Ovary (tissue), 9 donors: ENCODE measurements around the gene CDC40. TPM values are rescaled to one million over a fixed set of nuclear protein-coding genes. Genes with fewer than 3 reads are reported as not detected.

Experiments used
- DNase-seq, 5 donors: peaks; one replicate each; pipeline ENCODE4 v3.0.0-alpha.2; 2019 to 2020
- H3K27ac ChIP-seq, 2 donors: fragments of 200-600 bp; one replicate each; pipeline versions ENCODE4 v1.5.1 to v1.8.0; 2019 to 2022
- H3K27me3 ChIP-seq: fragments of 200-600 bp; one replicate; pipeline ENCODE4 v1.8.0; 2022
- H3K36me3 ChIP-seq: fragments of 200-600 bp; sonication (generic); one replicate; pipeline ENCODE4 v1.5.1; 2019
- H3K4me1 ChIP-seq: one replicate; pipeline ENCODE4 v1.8.1; 2013; ENCODE audit warnings: mild to moderate bottlenecking, moderate library complexity; ENCODE audit not compliant: insufficient read depth
- H3K4me3 ChIP-seq: fragments of 200-600 bp; sonication (generic); one replicate; pipeline ENCODE4 v1.5.1; 2017
- H3K9me3 ChIP-seq, 2 donors: fragments of 200-600 bp in 1 of 2; sonication (generic) in 1 of 2; one replicate each; pipeline versions ENCODE4 v1.5.1 to v1.8.1; 2013 to 2019; ENCODE audit warnings: mild to moderate bottlenecking in 1 of 2, moderate library complexity in 1 of 2
- EP300 ChIP-seq: sonication (generic); formaldehyde crosslinking; IDR thresholded peaks from one replicate; pipeline ENCODE4 v1.6.1; 2017; ENCODE audit warnings: antibody characterized with exemption
- POLR2A ChIP-seq: fragments of 450-650 bp; IDR thresholded peaks from one replicate; pipeline ENCODE4 v1.6.1; 2017; ENCODE audit warnings: antibody characterized with exemption, mild to moderate bottlenecking, moderate library complexity
- WGBS, 3 donors: extraction: QIAGEN DNeasy Blood & Tissue Kit in 1 of 3; methylation state at CpG; one replicate each; pipeline versions ENCODE4 v1.1.5 to v1.1.7; 2013 to 2017; 5-methylcytosine and 5-hydroxymethylcytosine counted together
- intact Hi-C, 4 donors: fragments of 100-400 bp; cut with DNase I; formaldehyde crosslinking; loops; one replicate each; pipeline versions ENCODE4 v1.11.0 to v1.15.1; 2022 to 2023
- polyA plus RNA-seq, 2 donors: library from polyadenylated mRNA; stranded (reverse); fragments of 200-250 nt in 1 of 2; fragments of 350-450 nt in 1 of 2; fragmentation: Illumina TruSeq in 1 of 2; extraction: RNeasy Lipid Tissue Mini Kit (QIAGEN cat#74804) in 1 of 2; gene quantifications; one replicate each; pipeline ENCODE4 v1.2.3, GENCODE V29; 2013 to 2014
- total RNA-seq, 7 donors: library from RNA; depleted of rRNA in 2 of 7; stranded (reverse); fragments of >200 nt in 2 of 7; fragmentation: NEBNext Ultra II Directional in 3 of 7; extraction: Animal tissue kit (Norgen Biotek cat#: 25700) in 3 of 7; gene quantifications; one replicate each; pipeline versions ENCODE4 v1.1.0 to v1.2.4, GENCODE V29; 2016 to 2023
- TF ChIP-seq, protein P1 (sequence below), 3 donors: fragments of 450-650 bp in 2 of 3; fragments of 200-600 bp in 1 of 3; IDR thresholded peaks; one replicate each; pipeline versions ENCODE4 v1.5.1 to v1.8.0; 2016 to 2022; ENCODE audit warnings: antibody characterized with exemption in 3 of 3, mild to moderate bottlenecking in 1 of 3
- donor health status: DM: no; HTN: no; CAD: no; lungs with moderate emphysema.
- donor health status: DM: no; HTN: no; CAD: no.
- donor health status: Bipolar disorder and iron deficiency.
- donor health status: DM: yes; HTN: yes; CAD: no.
- donor health status: DM: no; HTN: no; CAD: no.
- donor health status: DM: yes; HTN: yes; CAD: no.

The CDC40 gene
- total and polyA plus RNA-seq, 9 donors = 12.6 to 23.9 (median 19.6) TPM

DNA sequence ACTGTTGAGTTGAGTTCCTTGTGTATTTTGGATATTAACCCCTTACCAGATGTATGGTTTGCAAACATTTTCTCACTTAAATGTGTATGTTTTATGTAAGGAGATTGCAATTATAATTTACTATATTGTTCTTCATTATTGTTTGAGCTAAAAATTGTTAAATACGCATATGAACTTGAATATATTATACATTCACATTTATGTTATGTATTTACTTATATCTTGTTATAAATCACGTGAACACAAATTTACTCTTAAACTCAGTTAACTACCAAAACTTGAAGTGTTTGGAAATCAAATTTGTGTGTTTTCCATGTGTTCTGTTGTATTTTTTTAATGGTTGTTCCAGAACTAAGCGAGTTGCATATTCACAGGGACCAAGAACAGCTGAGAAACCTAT lies 18.3 kb downstream of the CDC40 start:
- TF ChIP-seq, protein P1, sequence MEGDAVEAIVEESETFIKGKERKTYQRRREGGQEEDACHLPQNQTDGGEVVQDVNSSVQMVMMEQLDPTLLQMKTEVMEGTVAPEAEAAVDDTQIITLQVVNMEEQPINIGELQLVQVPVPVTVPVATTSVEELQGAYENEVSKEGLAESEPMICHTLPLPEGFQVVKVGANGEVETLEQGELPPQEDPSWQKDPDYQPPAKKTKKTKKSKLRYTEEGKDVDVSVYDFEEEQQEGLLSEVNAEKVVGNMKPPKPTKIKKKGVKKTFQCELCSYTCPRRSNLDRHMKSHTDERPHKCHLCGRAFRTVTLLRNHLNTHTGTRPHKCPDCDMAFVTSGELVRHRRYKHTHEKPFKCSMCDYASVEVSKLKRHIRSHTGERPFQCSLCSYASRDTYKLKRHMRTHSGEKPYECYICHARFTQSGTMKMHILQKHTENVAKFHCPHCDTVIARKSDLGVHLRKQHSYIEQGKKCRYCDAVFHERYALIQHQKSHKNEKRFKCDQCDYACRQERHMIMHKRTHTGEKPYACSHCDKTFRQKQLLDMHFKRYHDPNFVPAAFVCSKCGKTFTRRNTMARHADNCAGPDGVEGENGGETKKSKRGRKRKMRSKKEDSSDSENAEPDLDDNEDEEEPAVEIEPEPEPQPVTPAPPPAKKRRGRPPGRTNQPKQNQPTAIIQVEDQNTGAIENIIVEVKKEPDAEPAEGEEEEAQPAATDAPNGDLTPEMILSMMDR (IDR thresholded peaks at IDR 0.05) = no peak
- no peak for TF ChIP-seq POLR2A
- no peak for TF ChIP-seq EP300
- Histone ChIP-seq H3K27me3 (no peaks in the 10 kb centered on the region), H3K36me3 (no peaks in the 10 kb centered on the region), H3K27ac (no peak overlapping the region), H3K9me3 (no peaks in the 10 kb centered on the region), H3K4me3 (no peak overlapping the region), H3K4me1 (no peaks in the 10 kb centered on the region)
- WGBS, 3 donors = 95 to 97% (median 96%) methylated on average over 3 of the region's 3 CpGs
- intact Hi-C loops = no loop called here
- DNase-seq = no peak

DNA sequence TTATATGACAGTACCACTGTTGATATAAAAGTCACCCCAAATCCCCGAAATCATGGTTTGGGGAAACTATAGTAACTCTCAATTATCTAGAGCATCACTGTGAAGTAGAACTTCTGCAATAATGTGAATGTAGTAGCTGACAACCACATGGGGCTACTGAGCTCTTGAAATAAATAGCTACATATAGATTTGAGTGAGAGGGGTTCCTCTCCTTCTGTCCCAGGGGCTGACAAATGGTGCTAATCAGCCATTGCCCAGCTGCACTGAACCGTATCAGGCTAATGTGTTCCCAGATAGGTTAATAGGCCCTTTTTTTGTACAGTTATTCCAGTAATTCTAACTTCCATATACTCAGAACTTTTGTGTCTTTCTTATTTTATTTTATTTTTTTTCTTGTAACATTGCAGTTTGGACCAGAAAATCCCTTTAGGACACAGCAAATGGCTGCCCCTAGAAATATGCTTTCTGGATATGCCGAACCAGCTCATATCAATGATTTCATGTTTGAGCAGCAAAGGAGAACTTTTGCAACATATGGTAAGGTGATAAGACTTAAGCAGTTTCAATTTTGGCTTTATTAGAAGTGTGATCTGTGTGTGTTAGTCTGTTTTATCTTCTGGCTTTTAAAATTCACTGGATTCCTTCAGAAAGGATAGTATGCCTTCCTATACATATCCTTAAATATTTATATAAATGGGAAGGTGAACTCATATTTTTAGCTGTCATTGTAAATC lies 21.1 kb downstream of the CDC40 start:
- DNase-seq = no peak
- no peaks in the 10 kb centered on the region for H3K9me3 ChIP-seq
- H3K27ac ChIP-seq = no peak overlapping the region
- no peaks in the 10 kb centered on the region for H3K27me3 ChIP-seq
- WGBS, 3 donors = 77 to 88% (median 80%) methylated on average over 3 of the region's 3 CpGs
- no peak overlapping the region for H3K4me3 ChIP-seq
- no peaks in the 10 kb centered on the region for H3K4me1 ChIP-seq
- H3K36me3 ChIP-seq = no peaks in the 10 kb centered on the region
- no peak for TF ChIP-seq EP300
- TF ChIP-seq, protein P1 (IDR thresholded peaks at IDR 0.05) = no peak
- no peak for TF ChIP-seq POLR2A
- intact Hi-C loops = no loop called here

DNA sequence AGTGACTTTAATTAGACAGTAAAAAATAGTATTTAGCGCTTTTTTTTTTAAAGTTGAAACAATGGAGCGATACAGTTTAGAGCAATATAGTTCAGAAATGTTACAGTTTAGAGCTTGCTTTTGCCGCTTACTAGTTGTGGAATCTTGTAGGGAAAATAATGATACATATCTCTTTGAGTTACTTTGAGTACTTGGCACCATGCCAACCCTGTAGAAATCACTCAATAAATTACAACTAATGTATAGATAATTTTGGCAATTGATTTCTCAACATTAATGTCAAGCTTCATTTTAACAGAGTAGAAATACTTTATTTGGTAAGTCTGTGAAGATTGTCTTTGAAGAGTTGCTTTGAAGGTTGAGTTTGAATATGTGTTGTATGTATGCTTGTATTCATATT lies 27.4 kb downstream of the CDC40 start:
- intact Hi-C loops = no loop called here
- WGBS, 3 donors = 96 to 98% (median 96%) methylated on average over 3 of the region's 3 CpGs

DNA sequence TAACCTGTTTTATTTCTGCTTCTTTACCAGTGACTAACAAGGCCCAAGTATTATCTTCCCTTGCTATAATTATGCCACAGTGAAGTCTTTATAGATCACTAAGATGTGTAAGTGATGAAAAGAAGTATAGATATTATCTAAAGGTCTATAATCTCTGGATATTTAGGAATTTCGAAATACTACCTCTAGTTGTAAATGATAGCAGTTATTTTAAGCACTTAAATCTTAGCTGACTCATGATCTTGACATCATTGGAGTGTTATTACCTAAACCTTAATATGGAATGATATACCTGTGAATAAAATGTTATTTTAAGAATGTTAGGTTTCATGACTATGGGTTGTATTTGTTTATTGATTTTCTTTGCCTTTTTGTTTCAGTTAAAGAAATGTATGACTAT lies 31.5 kb downstream of the CDC40 start:
- Histone ChIP-seq H3K4me1 (no peaks in the 10 kb centered on the region), H3K27ac (no peak overlapping the region), H3K9me3 (no peaks in the 10 kb centered on the region), H3K27me3 (no peaks in the 10 kb centered on the region), H3K4me3 (no peak overlapping the region), H3K36me3 (no peaks in the 10 kb centered on the region)
- 93 to 99% (median 97%) methylated on average over 1 of the region's 1 CpG for WGBS, 3 donors
- DNase-seq = no peak
- intact Hi-C loops = no loop called here
- no peak for TF ChIP-seq POLR2A
- TF ChIP-seq, protein P1 (IDR thresholded peaks at IDR 0.05) = no peak
- TF ChIP-seq EP300 = no peak

More for the DNA sequence above, 27.4 kb downstream of the CDC40 start:
- TF ChIP-seq POLR2A (no peak), EP300 (no peak)
- TF ChIP-seq, protein P1 (IDR thresholded peaks at IDR 0.05) = no peak
- no peak for DNase-seq
- Histone ChIP-seq H3K4me1 (no peaks in the 10 kb centered on the region), H3K27ac (no peak overlapping the region), H3K4me3 (no peak overlapping the region), H3K36me3 (no peaks in the 10 kb centered on the region), H3K27me3 (no peaks in the 10 kb centered on the region), H3K9me3 (no peaks in the 10 kb centered on the region)
